Measurements from ENCODE around the gene TMC4. TPM values are rescaled to one million over a fixed set of nuclear protein-coding genes. Genes with fewer than 3 reads are reported as not detected.

TMC4 gene
- polyA plus RNA-seq, 1 donor from 2014 or later, result 0.15 TPM

DNA sequence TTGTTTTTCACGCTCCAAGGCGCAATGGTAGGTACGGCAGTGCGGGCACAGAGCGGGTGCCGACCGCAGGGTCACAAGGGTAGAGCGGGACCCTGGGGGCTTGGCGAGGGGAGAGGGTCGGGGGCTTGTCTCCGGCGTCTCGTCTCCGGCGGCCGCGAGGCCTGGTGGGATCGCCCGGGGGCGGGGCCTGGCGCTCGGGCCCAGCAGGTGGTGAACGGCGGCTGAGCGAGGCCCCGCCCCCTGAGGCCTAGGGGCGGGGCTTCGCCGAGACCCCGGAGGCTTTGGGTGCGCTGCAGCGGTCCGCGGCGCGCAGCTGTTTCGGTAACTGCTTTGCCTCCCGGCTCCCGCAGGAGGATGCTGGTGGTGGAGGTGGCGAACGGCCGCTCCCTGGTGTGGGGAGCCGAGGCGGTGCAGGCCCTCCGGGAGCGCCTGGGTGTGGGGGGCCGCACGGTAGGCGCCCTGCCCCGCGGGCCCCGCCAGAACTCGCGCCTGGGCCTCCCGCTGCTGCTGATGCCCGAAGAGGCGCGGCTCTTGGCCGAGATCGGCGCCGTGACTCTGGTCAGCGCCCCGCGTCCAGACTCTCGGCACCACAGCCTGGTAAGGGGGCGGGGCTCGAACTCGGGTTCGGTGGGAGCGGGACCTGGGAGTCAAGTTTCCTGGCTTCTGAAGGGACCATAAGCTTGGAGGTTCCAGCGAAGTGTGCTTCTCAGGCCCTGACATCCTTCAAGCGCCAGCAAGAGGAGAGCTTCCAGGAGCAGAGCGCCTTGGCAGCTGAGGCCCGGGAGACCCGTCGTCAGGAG is 18.3 kb upstream of the TMC4 start, which contains the start of gene TSEN34:
Gene TSEN34 (plus strand): TSS at position 298 of the 800 bp plus-strand sequence. CDS start 57 bp downstream, at position 355.
- Histone ChIP-seq H3K9ac (ENCODE audit: low read length) (peak within 1 kb of the TSS; percentile 92), H3K4me3 (ENCODE audit: low read length) (peak within 1 kb of the TSS; percentile 99), H3K9me3 (ENCODE audit: low read length) (no peaks in the 10 kb centered on the region), H3K27ac (ENCODE audit: low read length) (peak within 1 kb of the TSS; percentile 95), H3K79me2 (replicated peaks; ENCODE audit: insufficient read depth, low read length) (peaks cover 18% of the 10 kb centered on the region), H3K4me2 (ENCODE audit: low read length) (peak within 1 kb of the TSS; percentile 95), H4K20me1 (ENCODE audit: insufficient read depth) (no peaks in the 10 kb centered on the region), H2AFZ (ENCODE audit: low read depth, low read length) (peak within 1 kb of the TSS; percentile 95), H3F3A (ENCODE audit: insufficient read depth, low read length, poor library complexity, severe bottlenecking) (no peaks in the 10 kb centered on the region), H3K36me3 (ENCODE audit: insufficient read depth, low read length) (no peaks in the 10 kb centered on the region), H3K27me3 (ENCODE audit: insufficient read depth, low read depth, low read length) (no peaks in the 10 kb centered on the region), H3K9me2 (ENCODE audit: insufficient read depth, low read length) (no peaks in the 10 kb centered on the region)
- TF ChIP-seq, protein P1, sequence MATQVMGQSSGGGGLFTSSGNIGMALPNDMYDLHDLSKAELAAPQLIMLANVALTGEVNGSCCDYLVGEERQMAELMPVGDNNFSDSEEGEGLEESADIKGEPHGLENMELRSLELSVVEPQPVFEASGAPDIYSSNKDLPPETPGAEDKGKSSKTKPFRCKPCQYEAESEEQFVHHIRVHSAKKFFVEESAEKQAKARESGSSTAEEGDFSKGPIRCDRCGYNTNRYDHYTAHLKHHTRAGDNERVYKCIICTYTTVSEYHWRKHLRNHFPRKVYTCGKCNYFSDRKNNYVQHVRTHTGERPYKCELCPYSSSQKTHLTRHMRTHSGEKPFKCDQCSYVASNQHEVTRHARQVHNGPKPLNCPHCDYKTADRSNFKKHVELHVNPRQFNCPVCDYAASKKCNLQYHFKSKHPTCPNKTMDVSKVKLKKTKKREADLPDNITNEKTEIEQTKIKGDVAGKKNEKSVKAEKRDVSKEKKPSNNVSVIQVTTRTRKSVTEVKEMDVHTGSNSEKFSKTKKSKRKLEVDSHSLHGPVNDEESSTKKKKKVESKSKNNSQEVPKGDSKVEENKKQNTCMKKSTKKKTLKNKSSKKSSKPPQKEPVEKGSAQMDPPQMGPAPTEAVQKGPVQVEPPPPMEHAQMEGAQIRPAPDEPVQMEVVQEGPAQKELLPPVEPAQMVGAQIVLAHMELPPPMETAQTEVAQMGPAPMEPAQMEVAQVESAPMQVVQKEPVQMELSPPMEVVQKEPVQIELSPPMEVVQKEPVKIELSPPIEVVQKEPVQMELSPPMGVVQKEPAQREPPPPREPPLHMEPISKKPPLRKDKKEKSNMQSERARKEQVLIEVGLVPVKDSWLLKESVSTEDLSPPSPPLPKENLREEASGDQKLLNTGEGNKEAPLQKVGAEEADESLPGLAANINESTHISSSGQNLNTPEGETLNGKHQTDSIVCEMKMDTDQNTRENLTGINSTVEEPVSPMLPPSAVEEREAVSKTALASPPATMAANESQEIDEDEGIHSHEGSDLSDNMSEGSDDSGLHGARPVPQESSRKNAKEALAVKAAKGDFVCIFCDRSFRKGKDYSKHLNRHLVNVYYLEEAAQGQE (IDR thresholded peaks at IDR 0.05; ENCODE audit: borderline replicate concordance), result peak; percentile 80
- TF ChIP-seq EP300 (conservative IDR thresholded peaks at IDR 0.05; ENCODE audit: poor library complexity, severe bottlenecking) (peak; percentile 35), SMC3 (conservative IDR thresholded peaks at IDR 0.05; ENCODE audit: poor library complexity) (peak; percentile 48), RAD21 (conservative IDR thresholded peaks at IDR 0.05) (peak; percentile 35), MXI1 (conservative IDR thresholded peaks at IDR 0.05; ENCODE audit: poor library complexity, severe bottlenecking) (peak; percentile 67), POLR2AphosphoS5 (IDR thresholded peaks at IDR 0.05) (peak; percentile 53), TAF1 (IDR thresholded peaks at IDR 0.05; ENCODE audit: low read depth) (peak; percentile 32), EZH2 (IDR thresholded peaks at IDR 0.05; ENCODE audit: borderline replicate concordance, insufficient read depth, low read length, poor library complexity, severe bottlenecking) (no peak)
- TF ChIP-seq, protein P2, sequence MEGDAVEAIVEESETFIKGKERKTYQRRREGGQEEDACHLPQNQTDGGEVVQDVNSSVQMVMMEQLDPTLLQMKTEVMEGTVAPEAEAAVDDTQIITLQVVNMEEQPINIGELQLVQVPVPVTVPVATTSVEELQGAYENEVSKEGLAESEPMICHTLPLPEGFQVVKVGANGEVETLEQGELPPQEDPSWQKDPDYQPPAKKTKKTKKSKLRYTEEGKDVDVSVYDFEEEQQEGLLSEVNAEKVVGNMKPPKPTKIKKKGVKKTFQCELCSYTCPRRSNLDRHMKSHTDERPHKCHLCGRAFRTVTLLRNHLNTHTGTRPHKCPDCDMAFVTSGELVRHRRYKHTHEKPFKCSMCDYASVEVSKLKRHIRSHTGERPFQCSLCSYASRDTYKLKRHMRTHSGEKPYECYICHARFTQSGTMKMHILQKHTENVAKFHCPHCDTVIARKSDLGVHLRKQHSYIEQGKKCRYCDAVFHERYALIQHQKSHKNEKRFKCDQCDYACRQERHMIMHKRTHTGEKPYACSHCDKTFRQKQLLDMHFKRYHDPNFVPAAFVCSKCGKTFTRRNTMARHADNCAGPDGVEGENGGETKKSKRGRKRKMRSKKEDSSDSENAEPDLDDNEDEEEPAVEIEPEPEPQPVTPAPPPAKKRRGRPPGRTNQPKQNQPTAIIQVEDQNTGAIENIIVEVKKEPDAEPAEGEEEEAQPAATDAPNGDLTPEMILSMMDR (IDR thresholded peaks at IDR 0.05; ENCODE audit: poor library complexity, severe bottlenecking), result peak; percentile 33

DNA sequence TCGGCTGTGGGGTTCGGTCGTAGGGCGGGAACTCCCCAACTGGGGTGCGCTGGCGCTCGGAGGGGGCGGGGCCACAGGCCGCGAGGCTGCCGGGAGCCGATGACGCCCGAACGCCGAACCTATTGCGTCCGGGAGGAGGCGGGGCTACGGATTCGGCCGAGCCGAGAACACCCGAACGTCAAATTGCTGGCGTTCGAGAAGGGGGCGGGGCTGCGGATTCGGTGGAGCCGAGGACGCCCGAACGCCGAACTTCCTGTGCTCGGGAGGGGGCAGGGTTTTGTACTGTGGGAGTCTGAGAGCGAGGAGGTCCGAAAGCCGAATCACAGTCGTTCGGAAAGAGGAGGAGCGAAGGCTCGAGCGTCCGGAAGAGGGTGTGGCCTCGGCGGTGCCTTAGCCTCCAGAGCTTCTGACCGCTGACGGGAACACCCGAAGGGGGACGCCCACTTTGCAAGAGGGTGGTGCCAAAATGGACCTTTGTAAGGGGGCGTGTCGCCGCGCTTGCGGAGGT is 17.6 kb upstream of the TMC4 start:
- Histone ChIP-seq H4K20me1 (ENCODE audit: insufficient read depth) (no peaks in the 10 kb centered on the region), H2AFZ (ENCODE audit: low read depth, low read length) (peak overlapping the region; percentile 95), H3K9me2 (ENCODE audit: insufficient read depth, low read length) (no peaks in the 10 kb centered on the region), H3K79me2 (replicated peaks; ENCODE audit: insufficient read depth, low read length) (peaks cover 18% of the 10 kb centered on the region), H3K9me3 (ENCODE audit: low read length) (no peaks in the 10 kb centered on the region), H3K4me3 (ENCODE audit: low read length) (peak overlapping the region; percentile 99), H3K9ac (ENCODE audit: low read length) (peak overlapping the region; percentile 92), H3K4me2 (ENCODE audit: low read length) (no peak overlapping the region), H3K36me3 (ENCODE audit: insufficient read depth, low read length) (no peaks in the 10 kb centered on the region), H3F3A (ENCODE audit: insufficient read depth, low read length, poor library complexity, severe bottlenecking) (no peaks in the 10 kb centered on the region), H3K27ac (ENCODE audit: low read length) (peak overlapping the region; percentile 95), H3K27me3 (ENCODE audit: insufficient read depth, low read depth, low read length) (no peaks in the 10 kb centered on the region)
- TF ChIP-seq, protein P1 (IDR thresholded peaks at IDR 0.05; ENCODE audit: borderline replicate concordance), result no peak
- TF ChIP-seq POLR2AphosphoS5 (IDR thresholded peaks at IDR 0.05), result no peak
- TF ChIP-seq, protein P2 (IDR thresholded peaks at IDR 0.05; ENCODE audit: poor library complexity, severe bottlenecking), result no peak
- TF ChIP-seq SMC3 (conservative IDR thresholded peaks at IDR 0.05; ENCODE audit: poor library complexity), result no peak
- peak; percentile 2 for TF ChIP-seq MXI1 (conservative IDR thresholded peaks at IDR 0.05; ENCODE audit: poor library complexity, severe bottlenecking)
- no peak for TF ChIP-seq EP300 (conservative IDR thresholded peaks at IDR 0.05; ENCODE audit: poor library complexity, severe bottlenecking)

Measured in neural cell (in vitro differentiated cells).